NCI-H748 treated with DMSO at 0.1 percent for 48 hours (cell line): Measurements from ENCODE around the gene LILRA6.

Source experiments
- DNase-seq: peaks from one replicate; lab custom pipeline; 2025; lab: John Stamatoyannopoulos, UW

Gene LILRA6

DNA sequence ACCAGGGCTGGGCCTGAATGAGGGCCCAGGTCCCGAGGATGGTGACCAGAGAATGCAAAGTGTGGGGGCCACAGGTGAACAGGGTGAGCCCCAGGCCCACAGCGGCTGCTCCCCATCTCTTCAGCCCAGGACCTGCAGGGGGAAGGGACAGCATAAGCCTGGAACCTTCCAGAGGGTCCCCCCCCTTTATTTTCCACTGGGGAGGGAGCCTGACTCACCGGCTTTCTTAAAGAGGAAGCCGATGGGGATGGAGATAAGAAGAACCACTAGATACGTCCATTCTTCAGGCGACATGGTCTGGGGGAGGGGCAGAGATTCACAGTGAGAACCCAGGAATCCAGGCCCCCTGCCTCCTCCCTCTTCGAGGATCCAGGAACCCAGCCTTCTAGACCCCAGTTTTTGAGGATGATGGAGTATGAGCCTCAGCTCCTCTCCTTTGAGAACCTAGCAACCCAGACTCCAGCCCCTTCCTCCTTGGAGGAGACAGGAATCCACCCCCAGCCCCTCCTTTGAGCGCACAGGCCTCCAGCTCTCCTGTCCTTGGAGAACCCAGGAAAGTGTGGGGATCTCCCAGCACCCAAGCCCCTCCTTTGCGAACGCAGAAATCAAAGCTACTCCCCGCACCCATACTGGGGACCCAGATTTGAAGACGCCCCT lies 54.2 kb downstream of the LILRA6 start:
- DNase-seq, result no peak

GRCh38 chr19:54186934-54187381 lies 55.6 kb downstream of the LILRA6 start:
- no peak for DNase-seq
